Stomach (tissue), 19 donors: ENCODE data around the gene GAGE12J. TPM values are rescaled to one million over a fixed set of nuclear protein-coding genes. Genes with fewer than 3 reads are reported as not detected.
"Not testable (repeated sequence)": the region's sequence is repeated elsewhere in the genome, so short reads cannot be mapped to it uniquely, and the experiment has no call there.

ENCODE experiments used
- DNase-seq, 2 donors: peaks; one replicate each; pipeline versions ENCODE4 v3.0.0 to v3.0.0-alpha.2; 2013 to 2019
- H3K27ac ChIP-seq, 5 donors: fragments of 200-600 bp in 4 of 5; sonication (generic) in 4 of 5; one replicate each; pipeline ENCODE4 v1.5.1; 2013 to 2019; ENCODE audit warnings: mild to moderate bottlenecking in 1 of 5, moderate library complexity in 1 of 5
- H3K27me3 ChIP-seq, 3 donors: fragments of 200-600 bp; sonication (generic); one replicate each; pipeline ENCODE4 v1.5.1; 2017 to 2019; ENCODE audit warnings: mixed run types in 1 of 3
- H3K36me3 ChIP-seq, 4 donors: fragments of 200-600 bp; sonication (generic); 1 replicate in 3 of 4; 2 replicates in 1 of 4; pipeline ENCODE4 v1.5.1; 2016 to 2019
- H3K4me1 ChIP-seq, 4 donors: fragments of 200-600 bp; sonication (generic); one replicate each; pipeline ENCODE4 v1.5.1; 2016 to 2019
- H3K4me3 ChIP-seq, 4 donors: fragments of 200-600 bp; sonication (generic) in 3 of 4; one replicate each; pipeline ENCODE4 v1.5.1; 2016 to 2019; ENCODE audit warnings: mild to moderate bottlenecking in 1 of 4
- H3K9me3 ChIP-seq, 4 donors: fragments of 200-600 bp; sonication (generic); one replicate each; pipeline ENCODE4 v1.5.1; 2016 to 2019
- EP300 ChIP-seq: sonication (generic); formaldehyde crosslinking; IDR thresholded peaks from one replicate; pipeline ENCODE4 v1.6.1; 2017; ENCODE audit warnings: antibody characterized with exemption
- POLR2A ChIP-seq, 4 donors: fragments of 450-650 bp; IDR thresholded peaks; one replicate each; pipeline ENCODE4 v1.6.1; 2016; ENCODE audit warnings: antibody characterized with exemption in 4 of 4, control low read depth in 2 of 4, mild to moderate bottlenecking in 1 of 4, moderate library complexity in 1 of 4
- POLR2AphosphoS5 ChIP-seq, 3 donors: sonication (generic); formaldehyde crosslinking; IDR thresholded peaks; one replicate each; pipeline ENCODE4 v1.6.1; 2016; ENCODE audit warnings: antibody characterized with exemption in 3 of 3
- WGBS, 5 donors: extraction: QIAGEN DNeasy Blood & Tissue Kit in 3 of 5; methylation state at CpG; one replicate each; pipeline versions ENCODE4 v1.1.5 to v1.1.7; 2013 to 2018; 5-methylcytosine and 5-hydroxymethylcytosine counted together
- intact Hi-C: fragments of 100-400 bp; cut with DNase I; formaldehyde crosslinking; loops from one replicate; pipeline ENCODE4 v1.15.1; 2023; ENCODE audit warnings: low total_unique reads
- long read RNA-seq, 10 donors: transcript quantifications; one replicate each; lab custom pipeline, GENCODE V29; 2026
- polyA plus RNA-seq, 3 donors: library from polyadenylated mRNA; stranded (reverse); fragments of 200-250 nt; gene quantifications; one replicate each; pipeline ENCODE4 v1.2.3, GENCODE V29; 2013
- total RNA-seq, 5 donors: library from RNA; depleted of rRNA; stranded (reverse); fragments of >200 nt; gene quantifications; one replicate each; pipeline versions ENCODE4 v1.1.0 to v1.2.3, GENCODE V29; 2014 to 2016
- TF ChIP-seq, protein P1 (sequence below), 7 experiments: fragments of 450-650 bp in 4 of 7; fragments of 200-600 bp in 3 of 7; sonication (generic) in 3 of 7; IDR thresholded peaks; one replicate each; pipeline ENCODE4 v1.5.1; 2016 to 2019; ENCODE audit warnings: antibody characterized with exemption in 7 of 7, control low read depth in 2 of 7, mild to moderate bottlenecking in 1 of 7
- donor health status: healthy with polysubstance abuse.
- donor health status: Bipolar disorder and iron deficiency.
- donor health status: healthy.

The GAGE12J gene
- not detected for total RNA-seq
- not detected for polyA plus RNA-seq
- long read RNA-seq, donor 1 = 0 reads
- long read RNA-seq, donor 2 = 0 reads
- long read RNA-seq, donor 3 = 0 reads
- long read RNA-seq, donor 4 = 0 reads
- long read RNA-seq, donor 5 = 0 reads
- long read RNA-seq, donor 6 = 0 reads
- long read RNA-seq, donor 7 = 0 reads
- long read RNA-seq, donor 8 = 0 reads
- long read RNA-seq, donor 9 = 0 reads
- long read RNA-seq, donor 10 = 0 reads

DNA sequence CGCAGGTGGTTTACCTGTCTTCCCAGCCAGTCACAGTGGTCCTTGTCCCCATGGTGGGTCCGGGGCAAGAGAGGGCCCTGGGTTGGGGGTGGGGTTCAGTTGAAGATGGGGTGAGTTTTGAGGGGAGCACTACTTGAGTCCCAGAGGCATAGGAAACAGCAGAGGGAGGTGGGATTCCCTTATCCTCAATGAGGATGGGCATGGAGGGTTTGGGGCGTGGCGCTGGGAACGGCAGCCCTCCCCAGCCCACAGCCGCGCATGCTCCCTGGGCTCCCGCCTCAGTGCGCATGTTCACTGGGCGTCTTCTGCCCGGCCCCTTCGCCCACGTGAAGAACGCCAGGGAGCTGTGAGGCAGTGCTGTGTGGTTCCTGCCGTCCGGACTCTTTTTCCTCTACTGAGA, at the start of gene GAGE12J:
GAGE12J (plus strand) TSS at position 301 of the 400 bp plus-strand sequence. CDS start 1,157 bp downstream, outside the sequence.
- H3K4me1 ChIP-seq, DNase-seq, H3K27ac ChIP-seq, H3K36me3 ChIP-seq, intact Hi-C loops, H3K4me3 ChIP-seq, H3K27me3 ChIP-seq, H3K9me3 ChIP-seq: not testable (repeated sequence)
- 100% methylated on average over 1 of the region's 16 CpGs; no CpG with 5 or more reads in 3 of the 5 donors for WGBS, 5 donors

- peak overlapping the region in 1 of 5 donors; percentile 38 for H3K27ac ChIP-seq
- H3K27me3 ChIP-seq = no peaks in the 10 kb centered on the region
- peaks cover 5 to 45% (median 33%) of the 10 kb centered on the region in 4 donors for H3K4me1 ChIP-seq
- WGBS, 5 donors = 35 to 57% (median 46%) methylated on average over 6 of the region's 6 CpGs
- intact Hi-C loops = no loop called here
- no peak for DNase-seq
- TF ChIP-seq POLR2A (IDR thresholded peaks at IDR 0.05) (no peak), POLR2AphosphoS5 (IDR thresholded peaks at IDR 0.05) (no peak), EP300 (no peak)
- TF ChIP-seq, protein P1, sequence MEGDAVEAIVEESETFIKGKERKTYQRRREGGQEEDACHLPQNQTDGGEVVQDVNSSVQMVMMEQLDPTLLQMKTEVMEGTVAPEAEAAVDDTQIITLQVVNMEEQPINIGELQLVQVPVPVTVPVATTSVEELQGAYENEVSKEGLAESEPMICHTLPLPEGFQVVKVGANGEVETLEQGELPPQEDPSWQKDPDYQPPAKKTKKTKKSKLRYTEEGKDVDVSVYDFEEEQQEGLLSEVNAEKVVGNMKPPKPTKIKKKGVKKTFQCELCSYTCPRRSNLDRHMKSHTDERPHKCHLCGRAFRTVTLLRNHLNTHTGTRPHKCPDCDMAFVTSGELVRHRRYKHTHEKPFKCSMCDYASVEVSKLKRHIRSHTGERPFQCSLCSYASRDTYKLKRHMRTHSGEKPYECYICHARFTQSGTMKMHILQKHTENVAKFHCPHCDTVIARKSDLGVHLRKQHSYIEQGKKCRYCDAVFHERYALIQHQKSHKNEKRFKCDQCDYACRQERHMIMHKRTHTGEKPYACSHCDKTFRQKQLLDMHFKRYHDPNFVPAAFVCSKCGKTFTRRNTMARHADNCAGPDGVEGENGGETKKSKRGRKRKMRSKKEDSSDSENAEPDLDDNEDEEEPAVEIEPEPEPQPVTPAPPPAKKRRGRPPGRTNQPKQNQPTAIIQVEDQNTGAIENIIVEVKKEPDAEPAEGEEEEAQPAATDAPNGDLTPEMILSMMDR (IDR thresholded peaks at IDR 0.05) = no peak
- no peaks in the 10 kb centered on the region for H3K36me3 ChIP-seq
- H3K4me3 ChIP-seq = peak overlapping the region in 2 of 4 donors; percentile 19 to 65
- no peaks in the 10 kb centered on the region for H3K9me3 ChIP-seq
Measured at GRCh38 chrX:49272421-49272820, 49.4 kb upstream of the GAGE12J start.

DNA sequence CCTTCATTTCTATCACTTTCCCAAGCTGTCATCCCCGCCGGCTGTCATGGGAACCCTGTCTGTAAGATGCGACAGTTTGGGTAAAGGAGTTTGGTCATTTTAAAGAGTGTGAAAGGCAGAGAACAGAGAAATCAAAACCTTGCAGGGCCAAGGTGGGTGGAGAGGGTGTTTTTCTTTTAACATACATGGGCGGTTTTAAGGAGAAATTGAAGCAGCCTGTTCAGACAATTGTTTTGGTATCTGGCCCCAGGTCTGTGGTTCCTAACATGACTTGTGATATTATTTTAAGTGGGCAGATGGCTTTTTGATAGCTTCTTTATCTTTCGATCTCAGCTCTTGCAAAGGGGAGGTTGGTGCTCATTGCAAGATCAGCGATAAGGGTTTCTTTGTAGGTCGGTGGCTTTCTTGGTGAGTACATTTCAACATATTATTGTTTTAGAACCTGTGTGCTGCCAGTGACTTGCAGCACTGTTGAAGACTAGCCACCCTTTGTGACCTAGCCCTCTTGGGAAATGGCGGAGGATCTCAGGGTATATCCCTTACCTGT, 48.6 kb upstream of the GAGE12J start:
- TF ChIP-seq POLR2A (IDR thresholded peaks at IDR 0.05) (no peak), POLR2AphosphoS5 (IDR thresholded peaks at IDR 0.05) (no peak), EP300 (no peak)
- TF ChIP-seq, protein P1 (IDR thresholded peaks at IDR 0.05) = no peak
- intact Hi-C loops = no loop called here
- Histone ChIP-seq H3K4me1 (peaks cover 5 to 45% (median 33%) of the 10 kb centered on the region in 4 donors), H3K27me3 (no peaks in the 10 kb centered on the region), H3K36me3 (no peaks in the 10 kb centered on the region), H3K4me3 (no peak overlapping the region), H3K27ac (peak overlapping the region in 1 of 5 donors; percentile 38), H3K9me3 (no peaks in the 10 kb centered on the region)
- DNase-seq = no peak
- WGBS, 5 donors = 70 to 80% (median 77%) methylated on average over 8 of the region's 8 CpGs

DNA sequence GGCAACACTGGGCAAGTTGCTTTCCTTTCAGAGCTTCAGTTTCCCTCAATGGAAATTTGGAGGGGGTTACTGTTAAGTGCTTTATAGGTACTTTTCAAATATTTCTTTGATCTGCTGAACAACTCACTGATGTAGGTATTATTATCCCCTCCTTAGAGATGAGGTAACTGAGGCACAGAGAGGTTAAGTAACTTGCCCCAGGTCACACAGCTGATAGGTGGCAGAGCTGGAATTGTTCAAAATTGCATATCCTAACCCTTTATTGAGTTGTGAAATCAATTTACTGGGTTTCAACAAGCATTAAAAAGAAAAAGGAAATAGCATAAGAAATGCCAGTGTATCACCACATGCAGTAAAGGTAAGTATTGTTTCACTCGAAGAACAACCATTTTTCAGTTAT, 45.6 kb upstream of the GAGE12J start:
- WGBS, 5 donors = 39 to 57% (median 50%) methylated on average over 1 of the region's 1 CpG
- peaks cover 0 to 35% (median 22%) of the 10 kb centered on the region in 4 donors for H3K4me1 ChIP-seq
- no peak for DNase-seq
- intact Hi-C loops = no loop called here
- H3K4me3 ChIP-seq = no peak overlapping the region
- TF ChIP-seq POLR2A (IDR thresholded peaks at IDR 0.05) = no peak
- TF ChIP-seq POLR2AphosphoS5 (IDR thresholded peaks at IDR 0.05) = no peak
- no peak for TF ChIP-seq EP300
- TF ChIP-seq, protein P1 (IDR thresholded peaks at IDR 0.05) = no peak
- H3K27ac ChIP-seq = no peak overlapping the region
- no peaks in the 10 kb centered on the region for H3K9me3 ChIP-seq
- no peaks in the 10 kb centered on the region for H3K27me3 ChIP-seq
- H3K36me3 ChIP-seq = no peaks in the 10 kb centered on the region
